ENCODE data around the gene GIMAP8. TPM values are rescaled to one million over a fixed set of nuclear protein-coding genes. Genes with fewer than 3 reads are reported as not detected.

The GIMAP8 gene
- total RNA-seq, 2 donors from 2014 or later, result not detected

GRCh38 chr7:150408393-150409299, 41.8 kb upstream of the GIMAP8 start:
- TF ChIP-seq CTCF (conservative IDR thresholded peaks at IDR 0.05), result no peak
- Mint-ChIP-seq H3K4me3 (no peak overlapping the region), H3K36me3 (ENCODE audit: low read depth) (peaks cover 3% of the 10 kb centered on the region), H3K27me3 (ENCODE audit: insufficient read depth) (peaks cover 1% of the 10 kb centered on the region), H3K27ac (no peak overlapping the region), H3K4me1 (peaks cover 26% of the 10 kb centered on the region), H3K9me3 (no peaks in the 10 kb centered on the region)
- H3K27ac ChIP-seq (ENCODE audit: low read depth, low read length), result no peak overlapping the region
- H3K36me3 ChIP-seq (ENCODE audit: control insufficient read depth, insufficient read depth, low read length), result no peaks in the 10 kb centered on the region
- H3K4me1 ChIP-seq (ENCODE audit: control insufficient read depth, insufficient read depth, low read length), result peaks cover 8% of the 10 kb centered on the region
- no peaks in the 10 kb centered on the region for H3K9me3 ChIP-seq (ENCODE audit: control insufficient read depth, low read length)
- 91 to 96% methylated on average over 9 to 21 of the region's 22 CpGs for WGBS, 2 experiments (ENCODE audit: insufficient coverage in 1 of 2, insufficient read length in 1 of 2)
- no peak overlapping the region for H3K9ac ChIP-seq (ENCODE audit: extremely low read depth, low read length, poor library complexity, severe bottlenecking)
- H3K27me3 ChIP-seq (ENCODE audit: control insufficient read depth, insufficient read depth, low read length, poor library complexity, severe bottlenecking), result no peaks in the 10 kb centered on the region
- H3K4me3 ChIP-seq (ENCODE audit: low read length), result no peak overlapping the region
- no peak for DNase-seq

GRCh38 chr7:150409300-150410030, 41.0 kb upstream of the GIMAP8 start:
- DNase-seq, result peak; percentile 28
- no peak overlapping the region for H3K27ac Mint-ChIP-seq
- Histone ChIP-seq H3K9me3 (ENCODE audit: control insufficient read depth, low read length) (no peaks in the 10 kb centered on the region), H3K27ac (ENCODE audit: low read depth, low read length) (no peak overlapping the region), H3K4me3 (ENCODE audit: low read length) (no peak overlapping the region), H3K27me3 (ENCODE audit: control insufficient read depth, insufficient read depth, low read length, poor library complexity, severe bottlenecking) (no peaks in the 10 kb centered on the region), H3K4me1 (ENCODE audit: control insufficient read depth, insufficient read depth, low read length) (peaks cover 4% of the 10 kb centered on the region), H3K9ac (ENCODE audit: extremely low read depth, low read length, poor library complexity, severe bottlenecking) (no peak overlapping the region), H3K36me3 (ENCODE audit: control insufficient read depth, insufficient read depth, low read length) (no peaks in the 10 kb centered on the region)
- TF ChIP-seq CTCF (conservative IDR thresholded peaks at IDR 0.05), result no peak
- H3K36me3 Mint-ChIP-seq (ENCODE audit: low read depth), result peaks cover 3% of the 10 kb centered on the region
- H3K4me3 Mint-ChIP-seq, result no peak overlapping the region
- peaks cover 1% of the 10 kb centered on the region for H3K27me3 Mint-ChIP-seq (ENCODE audit: insufficient read depth)
- no peaks in the 10 kb centered on the region for H3K9me3 Mint-ChIP-seq
- 89 to 90% methylated on average over 9 to 10 of the region's 10 CpGs for WGBS, 2 experiments (ENCODE audit: insufficient coverage in 1 of 2, insufficient read length in 1 of 2)
- peaks cover 19% of the 10 kb centered on the region for H3K4me1 Mint-ChIP-seq

GRCh38 chr7:150410131-150410530, 40.3 kb upstream of the GIMAP8 start:
- WGBS, 2 experiments (ENCODE audit: insufficient coverage in 1 of 2, insufficient read length in 1 of 2), result 91 to 95% methylated on average over 6 to 7 of the region's 7 CpGs

More at GRCh38 chr7:150410131-150410530, 40.3 kb upstream of the GIMAP8 start:
- Mint-ChIP-seq H3K36me3 (ENCODE audit: low read depth) (peaks cover 3% of the 10 kb centered on the region), H3K9me3 (no peaks in the 10 kb centered on the region), H3K27me3 (ENCODE audit: insufficient read depth) (peaks cover 1% of the 10 kb centered on the region), H3K27ac (no peak overlapping the region), H3K4me3 (no peak overlapping the region), H3K4me1 (peaks cover 17% of the 10 kb centered on the region)
- peaks cover 4% of the 10 kb centered on the region for H3K4me1 ChIP-seq (ENCODE audit: control insufficient read depth, insufficient read depth, low read length)
- no peak overlapping the region for H3K4me3 ChIP-seq (ENCODE audit: low read length)
- DNase-seq, result peak; percentile 31
- no peaks in the 10 kb centered on the region for H3K9me3 ChIP-seq (ENCODE audit: control insufficient read depth, low read length)
- no peak for TF ChIP-seq CTCF (conservative IDR thresholded peaks at IDR 0.05)
- no peak overlapping the region for H3K27ac ChIP-seq (ENCODE audit: low read depth, low read length)
- H3K36me3 ChIP-seq (ENCODE audit: control insufficient read depth, insufficient read depth, low read length), result no peaks in the 10 kb centered on the region
- no peak overlapping the region for H3K9ac ChIP-seq (ENCODE audit: extremely low read depth, low read length, poor library complexity, severe bottlenecking)
- H3K27me3 ChIP-seq (ENCODE audit: control insufficient read depth, insufficient read depth, low read length, poor library complexity, severe bottlenecking), result no peaks in the 10 kb centered on the region
